GM20000 (cell line): ENCODE results near the gene DZIP1L.

Experiments used
- DNase-seq: peaks from one replicate; pipeline ENCODE4 v3.0.0; 2012; ENCODE audit warnings: low spot score
- TF ChIP-seq, protein P1 (sequence below): IDR thresholded peaks from 2 replicates; pipeline ENCODE4 v1.5.1; 2012; ENCODE audit warnings: mild to moderate bottlenecking, control low read depth; ENCODE audit errors: extremely low read depth, missing control alignments

Gene DZIP1L

DNA sequence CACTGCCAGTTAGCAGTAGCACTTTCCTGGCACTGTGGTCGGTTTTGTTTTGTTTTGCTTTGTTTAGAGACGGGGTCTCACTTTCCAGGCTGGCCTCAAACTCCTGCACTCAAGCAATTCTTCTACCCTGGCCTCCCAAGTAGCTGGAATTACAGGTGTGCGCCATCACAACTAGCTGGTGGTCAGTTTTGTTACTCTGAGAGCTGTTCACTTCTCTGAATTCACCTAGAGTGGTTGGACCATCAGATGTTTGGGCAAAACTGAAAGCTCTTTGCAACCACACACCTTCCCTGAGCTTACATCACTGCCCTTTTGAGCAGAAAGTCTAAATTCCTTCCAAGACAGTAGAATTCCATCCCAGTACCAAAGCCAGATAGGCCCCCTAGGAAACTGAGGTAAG is 82.8 kb downstream of the DZIP1L start:
- TF ChIP-seq, protein P1, sequence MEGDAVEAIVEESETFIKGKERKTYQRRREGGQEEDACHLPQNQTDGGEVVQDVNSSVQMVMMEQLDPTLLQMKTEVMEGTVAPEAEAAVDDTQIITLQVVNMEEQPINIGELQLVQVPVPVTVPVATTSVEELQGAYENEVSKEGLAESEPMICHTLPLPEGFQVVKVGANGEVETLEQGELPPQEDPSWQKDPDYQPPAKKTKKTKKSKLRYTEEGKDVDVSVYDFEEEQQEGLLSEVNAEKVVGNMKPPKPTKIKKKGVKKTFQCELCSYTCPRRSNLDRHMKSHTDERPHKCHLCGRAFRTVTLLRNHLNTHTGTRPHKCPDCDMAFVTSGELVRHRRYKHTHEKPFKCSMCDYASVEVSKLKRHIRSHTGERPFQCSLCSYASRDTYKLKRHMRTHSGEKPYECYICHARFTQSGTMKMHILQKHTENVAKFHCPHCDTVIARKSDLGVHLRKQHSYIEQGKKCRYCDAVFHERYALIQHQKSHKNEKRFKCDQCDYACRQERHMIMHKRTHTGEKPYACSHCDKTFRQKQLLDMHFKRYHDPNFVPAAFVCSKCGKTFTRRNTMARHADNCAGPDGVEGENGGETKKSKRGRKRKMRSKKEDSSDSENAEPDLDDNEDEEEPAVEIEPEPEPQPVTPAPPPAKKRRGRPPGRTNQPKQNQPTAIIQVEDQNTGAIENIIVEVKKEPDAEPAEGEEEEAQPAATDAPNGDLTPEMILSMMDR = no peak
- no peak for DNase-seq

DNA sequence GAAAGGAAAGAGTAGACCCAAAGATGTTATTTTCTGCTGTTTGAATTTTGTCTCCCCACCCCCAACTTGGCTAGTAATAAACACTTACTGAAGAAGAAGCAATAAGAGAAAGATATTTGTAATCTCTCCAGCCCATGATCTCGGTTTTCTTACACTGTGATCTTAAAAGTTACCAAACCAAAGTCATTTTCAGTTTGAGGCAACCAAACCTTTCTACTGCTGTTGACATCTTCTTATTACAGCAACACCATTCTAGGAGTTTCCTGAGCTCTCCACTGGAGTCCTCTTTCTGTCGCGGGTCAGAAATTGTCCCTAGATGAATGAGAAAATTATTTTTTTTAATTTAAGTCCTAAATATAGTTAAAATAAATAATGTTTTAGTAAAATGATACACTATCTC is 83.9 kb downstream of the DZIP1L start:
- no peak for DNase-seq
- TF ChIP-seq, protein P1 = no peak

DNA sequence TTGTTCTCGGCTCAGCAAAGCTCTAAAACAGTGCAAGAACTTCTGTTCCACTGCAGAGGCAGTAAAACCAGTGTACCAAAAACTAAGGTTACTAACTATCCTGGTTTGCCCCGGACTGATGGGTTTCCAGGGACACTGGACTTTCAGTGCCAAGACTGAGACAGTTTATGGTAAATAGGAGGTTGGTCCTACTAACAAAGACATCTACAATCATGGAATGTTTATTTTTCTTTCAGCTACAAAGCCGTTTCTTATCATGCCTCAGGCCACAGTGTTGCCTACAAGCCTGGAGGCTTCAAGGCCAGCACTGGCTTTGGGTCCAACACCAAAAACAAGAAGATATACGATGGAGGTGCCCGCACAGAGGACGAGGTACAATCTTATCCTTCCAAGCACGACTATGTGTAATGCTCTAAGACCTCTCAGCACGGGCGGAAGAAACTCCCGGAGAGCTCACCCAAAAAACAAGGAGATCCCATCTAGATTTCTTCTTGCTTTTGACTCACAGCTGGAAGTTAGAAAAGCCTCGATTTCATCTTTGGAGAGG is 84.6 kb downstream of the DZIP1L start:
- no peak for DNase-seq
- TF ChIP-seq, protein P1 = no peak

DNA sequence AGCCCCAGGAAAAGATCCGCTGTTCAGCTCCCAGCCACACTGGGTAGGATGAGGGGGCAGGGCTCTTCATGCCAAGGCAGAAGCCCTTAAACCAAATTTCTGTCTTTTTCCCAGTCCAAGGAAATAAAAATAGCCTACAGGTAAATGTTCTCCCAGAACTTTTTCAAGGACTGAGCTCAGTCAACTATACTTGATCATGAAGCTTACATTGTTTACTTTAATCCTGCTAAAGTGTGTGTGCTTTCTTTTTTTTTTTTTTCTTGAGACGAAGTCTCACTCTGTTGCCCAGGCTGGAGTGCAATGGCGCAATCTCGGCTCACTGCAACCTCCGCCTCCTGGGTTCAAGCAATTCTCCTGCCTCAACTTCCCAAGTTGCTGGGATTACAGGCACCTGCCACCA is 87.6 kb downstream of the DZIP1L start:
- TF ChIP-seq, protein P1 = no peak
- no peak for DNase-seq

DNA sequence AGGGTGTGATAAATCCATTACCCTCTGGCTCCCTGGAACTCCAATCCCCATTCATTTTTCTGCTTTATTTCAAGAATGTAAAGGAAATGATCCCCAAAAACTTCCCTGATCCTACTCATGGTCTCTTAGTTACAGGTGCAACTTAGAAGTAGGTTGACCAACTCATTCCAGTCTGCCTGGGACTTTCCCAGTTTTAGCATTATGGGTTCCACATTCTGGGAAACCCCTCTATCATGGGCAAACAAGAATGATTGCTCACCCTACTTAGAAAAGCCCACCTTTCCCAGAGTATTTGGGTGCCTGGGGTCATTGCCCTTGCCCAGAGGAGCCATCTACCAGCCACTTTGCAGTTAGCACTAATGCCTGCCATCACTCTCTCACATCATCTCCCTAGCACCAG is 89.9 kb downstream of the DZIP1L start:
- TF ChIP-seq, protein P1 = no peak
- no peak for DNase-seq

DNA sequence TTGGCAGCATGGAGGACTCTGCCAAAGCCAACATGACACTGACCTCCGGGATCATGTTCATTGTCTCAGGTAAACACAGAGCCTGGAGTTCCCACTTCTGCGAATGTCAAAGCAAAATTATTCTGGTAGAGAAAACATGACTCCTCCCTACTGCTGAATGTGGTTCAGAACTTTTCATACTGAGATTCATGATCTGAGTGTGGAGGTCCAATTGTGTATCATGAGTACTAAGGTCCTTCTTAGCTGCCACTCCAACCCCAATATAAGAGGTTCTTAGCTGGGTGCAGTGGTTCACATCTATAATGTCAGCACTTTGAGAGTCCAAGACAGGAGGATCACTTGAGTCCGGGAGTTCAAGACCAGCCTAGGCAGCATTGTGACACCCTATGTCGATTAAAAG is 91.7 kb downstream of the DZIP1L start:
- no peak for DNase-seq

DNA sequence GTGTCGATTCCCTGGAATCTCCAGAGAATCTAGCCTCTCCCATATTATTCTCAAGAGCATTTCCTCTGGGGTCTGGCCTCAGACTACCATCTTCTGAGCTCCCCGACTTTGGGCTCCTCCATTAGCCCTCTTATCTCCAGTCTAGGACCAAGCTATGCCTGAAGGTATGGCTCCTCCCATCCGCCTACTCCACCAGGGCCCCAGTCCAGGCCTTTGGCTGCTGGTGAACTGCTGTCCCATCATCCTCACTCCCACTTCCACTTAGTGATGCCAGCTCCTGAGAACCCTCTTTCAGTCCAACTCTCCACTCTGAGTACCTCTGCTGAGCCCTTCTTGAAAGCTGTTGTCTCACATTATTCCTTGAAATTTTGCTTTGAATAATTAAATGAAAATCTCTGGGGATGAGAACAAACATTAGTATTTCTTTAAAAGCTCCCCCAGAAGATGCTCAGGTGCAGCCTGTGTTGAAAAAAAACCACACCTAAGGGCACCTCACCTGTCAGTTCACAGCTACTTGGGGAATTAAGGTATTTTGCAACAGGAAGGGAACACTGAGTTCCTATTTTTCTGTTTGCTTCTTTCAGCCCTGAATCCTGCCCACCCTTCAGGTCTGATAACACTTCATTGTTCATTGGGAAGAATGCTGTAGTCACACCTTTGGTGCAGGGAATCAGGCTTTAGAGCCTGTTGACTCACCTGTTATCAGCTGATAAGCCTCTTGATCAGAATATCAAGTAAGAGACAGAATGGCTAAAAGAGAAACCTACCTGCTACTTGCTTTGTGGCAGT is 95.9 kb downstream of the DZIP1L start:
- TF ChIP-seq, protein P1 = no peak
- DNase-seq = no peak

More for the DNA sequence above, 91.7 kb downstream of the DZIP1L start:
- TF ChIP-seq, protein P1 = no peak
